Esophagus muscularis mucosa (tissue), 4 donors: ENCODE measurements around the gene RPS6KA5.

Source experiments
- EP300 ChIP-seq: sonication (generic); formaldehyde crosslinking; IDR thresholded peaks from one replicate; pipeline ENCODE4 v1.6.1; 2017; ENCODE audit warnings: antibody characterized with exemption
- POLR2AphosphoS5 ChIP-seq, 2 donors: sonication (generic); formaldehyde crosslinking; IDR thresholded peaks; one replicate each; pipeline ENCODE4 v1.6.1; 2017; ENCODE audit warnings: antibody characterized with exemption in 2 of 2
- TF ChIP-seq, protein P1 (sequence below), 3 experiments: fragments of 200-600 bp in 2 of 3; fragments of 450-650 bp in 1 of 3; sonication (generic) in 2 of 3; IDR thresholded peaks; one replicate each; pipeline ENCODE4 v1.5.1; 2017 to 2019; ENCODE audit warnings: antibody characterized with exemption in 3 of 3, mild to moderate bottlenecking in 2 of 3, moderate library complexity in 1 of 3

DNA sequence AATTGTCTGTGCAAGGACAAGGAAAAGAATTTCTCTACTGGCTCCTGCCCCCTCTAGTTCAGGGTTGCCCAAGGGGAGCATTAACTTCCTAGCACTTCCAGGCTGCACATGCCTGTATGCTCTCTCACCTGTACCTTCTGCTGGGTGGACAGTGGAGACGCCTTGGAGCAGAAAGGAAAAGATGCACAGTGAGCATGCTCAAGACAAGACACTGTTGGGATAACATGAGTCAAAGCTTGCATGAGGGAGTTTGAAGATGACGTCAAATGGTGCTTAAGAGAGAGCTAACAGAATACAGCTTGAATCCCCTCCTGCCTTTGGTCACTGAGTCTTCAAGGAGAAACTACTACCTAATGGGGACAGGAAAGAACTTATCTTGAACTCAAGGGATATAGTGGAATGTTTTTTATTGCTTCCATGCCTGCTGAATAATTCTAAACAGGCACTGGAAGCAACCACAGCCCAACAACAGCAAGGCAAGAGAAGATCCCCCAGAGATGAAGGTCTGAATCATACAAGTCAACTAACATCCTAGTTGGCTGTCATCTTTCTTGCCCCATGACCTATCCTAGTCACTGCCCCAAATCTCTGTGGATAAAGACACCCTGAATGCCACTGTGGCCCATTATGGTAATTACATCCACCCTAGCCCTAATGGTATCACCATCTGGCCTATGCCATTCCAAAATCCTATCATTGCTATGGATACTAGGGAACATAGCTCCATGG lies 23.5 kb downstream of the RPS6KA5 start:
- TF ChIP-seq, protein P1, sequence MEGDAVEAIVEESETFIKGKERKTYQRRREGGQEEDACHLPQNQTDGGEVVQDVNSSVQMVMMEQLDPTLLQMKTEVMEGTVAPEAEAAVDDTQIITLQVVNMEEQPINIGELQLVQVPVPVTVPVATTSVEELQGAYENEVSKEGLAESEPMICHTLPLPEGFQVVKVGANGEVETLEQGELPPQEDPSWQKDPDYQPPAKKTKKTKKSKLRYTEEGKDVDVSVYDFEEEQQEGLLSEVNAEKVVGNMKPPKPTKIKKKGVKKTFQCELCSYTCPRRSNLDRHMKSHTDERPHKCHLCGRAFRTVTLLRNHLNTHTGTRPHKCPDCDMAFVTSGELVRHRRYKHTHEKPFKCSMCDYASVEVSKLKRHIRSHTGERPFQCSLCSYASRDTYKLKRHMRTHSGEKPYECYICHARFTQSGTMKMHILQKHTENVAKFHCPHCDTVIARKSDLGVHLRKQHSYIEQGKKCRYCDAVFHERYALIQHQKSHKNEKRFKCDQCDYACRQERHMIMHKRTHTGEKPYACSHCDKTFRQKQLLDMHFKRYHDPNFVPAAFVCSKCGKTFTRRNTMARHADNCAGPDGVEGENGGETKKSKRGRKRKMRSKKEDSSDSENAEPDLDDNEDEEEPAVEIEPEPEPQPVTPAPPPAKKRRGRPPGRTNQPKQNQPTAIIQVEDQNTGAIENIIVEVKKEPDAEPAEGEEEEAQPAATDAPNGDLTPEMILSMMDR (IDR thresholded peaks at IDR 0.05) = no peak
- TF ChIP-seq EP300 = no peak
- TF ChIP-seq POLR2AphosphoS5 (IDR thresholded peaks at IDR 0.05) = no peak
